H1 (cell line): ENCODE results near the gene CMSS1. TPM values are rescaled to one million over a fixed set of nuclear protein-coding genes. Genes with fewer than 3 reads are reported as not detected.

Experiments used
- CTCF ChIA-PET: fragments of 300-600 bp; sonication (Branson Sonifier 250); formaldehyde crosslinking; loops from one replicate; lab custom pipeline; 2021; ENCODE audit not compliant: partially characterized antibody; lab: Charles Lee
- POLR2A ChIA-PET: fragments of 300-600 bp; sonication (Branson Sonifier 250); formaldehyde crosslinking; loops from one replicate; lab custom pipeline; 2021; ENCODE audit warnings: inconsistent platforms; ENCODE audit not compliant: partially characterized antibody; lab: Charles Lee
- DNase-seq, 2 experiments: peaks; one replicate each; pipeline versions ENCODE4 v3.0.0 to v3.0.0-alpha.2; 2010 to 2022; ENCODE audit warnings: low spot score in 2 of 2, low read depth in 1 of 2, mixed read lengths in 1 of 2
- FAIRE-seq: peaks from 2 replicates; lab custom pipeline; 2011; peaks lifted over from hg19 to GRCh38; lab: Jason Lieb, UNC
- H2AFZ ChIP-seq: 2 replicates; pipeline ENCODE4 v1.8.1; 2012; ENCODE audit warnings: low read length, inconsistent platforms
- H2AK5ac ChIP-seq: 2 replicates; pipeline ENCODE4 v1.6.1; 2013; ENCODE audit warnings: low read depth, low read length
- H2BK120ac ChIP-seq: replicated peaks from 2 replicates; pipeline ENCODE3; 2013; ENCODE audit warnings: low read depth, low read length, inconsistent platforms
- H2BK12ac ChIP-seq: 2 replicates; pipeline ENCODE4 v1.6.1; 2013; ENCODE audit warnings: low read depth, low read length
- H2BK15ac ChIP-seq: 2 replicates; pipeline ENCODE4 v1.6.1; 2013; ENCODE audit warnings: low read length
- H2BK20ac ChIP-seq: 2 replicates; pipeline ENCODE4 v1.6.1; 2013; ENCODE audit warnings: low read length
- H2BK5ac ChIP-seq: 2 replicates; pipeline ENCODE4 v1.6.1; 2013; ENCODE audit warnings: low read depth, low read length
- H3K14ac ChIP-seq: 2 replicates; pipeline ENCODE4 v1.6.1; 2013; ENCODE audit warnings: inconsistent platforms; ENCODE audit not compliant: insufficient read length
- H3K18ac ChIP-seq: 2 replicates; pipeline ENCODE4 v1.6.1; 2013; ENCODE audit warnings: low read length; ENCODE audit errors: extremely low read depth
- H3K23ac ChIP-seq: 2 replicates; pipeline ENCODE4 v1.6.1; 2013; ENCODE audit warnings: inconsistent platforms; ENCODE audit not compliant: insufficient read length
- H3K23me2 ChIP-seq: 2 replicates; pipeline ENCODE4 v1.6.1; 2013; ENCODE audit warnings: low read depth, low read length
- H3K27ac ChIP-seq: 2 replicates; pipeline ENCODE4 v1.6.1; 2011; ENCODE audit warnings: low read depth, low read length, inconsistent platforms
- H3K27me3 ChIP-seq, 4 experiments: replicated peaks in 1 of 4; 1 replicate in 1 of 4; 2 replicates in 3 of 4; pipeline versions ENCODE4 v1.6.1 to v1.8.1; 2011 to 2013; ENCODE audit warnings: low read length in 3 of 4, mild to moderate bottlenecking in 3 of 4, inconsistent platforms in 2 of 4, mixed read lengths in 2 of 4, moderate library complexity in 1 of 4; ENCODE audit not compliant: control insufficient read depth in 3 of 4, insufficient read depth in 3 of 4; ENCODE audit errors: extremely low read depth in 1 of 4
- H3K36me3 ChIP-seq, 4 experiments: 2 replicates each; pipeline versions ENCODE4 v1.6.1 to v1.8.1; 2011 to 2013; ENCODE audit warnings: mild to moderate bottlenecking in 4 of 4, low read length in 3 of 4, moderate library complexity in 2 of 4, control low read depth in 1 of 4, inconsistent platforms in 1 of 4; ENCODE audit not compliant: insufficient read depth in 4 of 4, control insufficient read depth in 2 of 4
- H3K4ac ChIP-seq: replicated peaks from 2 replicates; pipeline ENCODE3; 2013; ENCODE audit warnings: low read length, low read depth, mixed read lengths, inconsistent platforms; ENCODE audit not compliant: insufficient read length
- H3K4me1 ChIP-seq, 4 experiments: replicated peaks in 1 of 4; 1 replicate in 1 of 4; 2 replicates in 3 of 4; pipeline versions ENCODE4 v1.6.1 to v1.8.1; 2011 to 2013; ENCODE audit warnings: low read length in 3 of 4, inconsistent platforms in 2 of 4, mixed read lengths in 1 of 4; ENCODE audit not compliant: insufficient read depth in 4 of 4, control insufficient read depth in 3 of 4
- H3K4me2 ChIP-seq, 2 experiments: 2 replicates each; pipeline versions ENCODE4 v1.6.1 to v1.8.1; 2011 to 2013; ENCODE audit warnings: low read depth in 2 of 2, low read length in 2 of 2, control low read depth in 1 of 2, inconsistent platforms in 1 of 2, mild to moderate bottlenecking in 1 of 2; ENCODE audit not compliant: insufficient read depth in 1 of 2
- H3K4me3 ChIP-seq, 4 experiments: fragments of 200-600, 300-600 bp in 1 of 4; sonication (generic), shearing (Covaris generic), sonication (Bioruptor Twin) in 1 of 4; 2 replicates each; pipeline versions ENCODE4 v1.5.1 to v1.8.1; 2011 to 2016; ENCODE audit warnings: low read length in 4 of 4, low read depth in 3 of 4, control low read depth in 2 of 4, inconsistent platforms in 2 of 4, mild to moderate bottlenecking in 2 of 4, mixed read lengths in 1 of 4, moderate library complexity in 1 of 4; ENCODE audit not compliant: insufficient read depth in 2 of 4; ENCODE audit errors: extremely low read depth in 1 of 4
- H3K56ac ChIP-seq: replicated peaks from 2 replicates; pipeline ENCODE3; 2013; ENCODE audit warnings: low read depth, mild to moderate bottlenecking, mixed read lengths, low read length, inconsistent platforms; ENCODE audit not compliant: insufficient read length
- H3K79me1 ChIP-seq: 2 replicates; pipeline ENCODE4 v1.6.1; 2013; ENCODE audit warnings: low read depth, low read length, control low read depth
- H3K79me2 ChIP-seq, 2 experiments: 2 replicates each; pipeline versions ENCODE4 v1.6.1 to v1.8.1; 2012 to 2013; ENCODE audit warnings: low read length in 2 of 2, mild to moderate bottlenecking in 2 of 2, inconsistent platforms in 1 of 2; ENCODE audit not compliant: insufficient read depth in 2 of 2, control insufficient read depth in 1 of 2
- H3K9ac ChIP-seq, 4 experiments: replicated peaks in 1 of 4; 1 replicate in 1 of 4; 2 replicates in 3 of 4; pipeline versions ENCODE4 v1.6.1 to v1.8.1; 2011 to 2013; ENCODE audit warnings: low read depth in 3 of 4, low read length in 3 of 4, control low read depth in 2 of 4, mild to moderate bottlenecking in 2 of 4, moderate library complexity in 2 of 4, inconsistent platforms in 1 of 4; ENCODE audit errors: extremely low read depth in 1 of 4
- H3K9me3 ChIP-seq, 2 experiments: 2 replicates each; pipeline versions ENCODE4 v1.6.1 to v1.8.1; 2012 to 2013; ENCODE audit warnings: mild to moderate bottlenecking in 2 of 2, moderate library complexity in 2 of 2, control low read depth in 1 of 2, inconsistent platforms in 1 of 2, low read depth in 1 of 2, low read length in 1 of 2, mixed read lengths in 1 of 2; ENCODE audit not compliant: insufficient read depth in 2 of 2
- H4K20me1 ChIP-seq, 2 experiments: replicated peaks in 1 of 2; 2 replicates each; pipeline versions ENCODE3 to v1.8.1; 2011 to 2013; ENCODE audit warnings: inconsistent platforms in 2 of 2, low read length in 2 of 2, mild to moderate bottlenecking in 1 of 2; ENCODE audit not compliant: insufficient read depth in 2 of 2, control insufficient read depth in 1 of 2
- H4K5ac ChIP-seq: 2 replicates; pipeline ENCODE4 v1.6.1; 2013; ENCODE audit warnings: low read length, low read depth, mixed read lengths, inconsistent platforms; ENCODE audit not compliant: insufficient read length
- H4K8ac ChIP-seq: 2 replicates; pipeline ENCODE4 v1.8.0; 2013; ENCODE audit warnings: mild to moderate bottlenecking, moderate library complexity, low read length, inconsistent platforms; ENCODE audit not compliant: insufficient read depth; ENCODE audit errors: extremely low read depth
- H4K91ac ChIP-seq: replicated peaks from 2 replicates; pipeline ENCODE3; 2013; ENCODE audit warnings: low read length, mixed read lengths, inconsistent platforms; ENCODE audit not compliant: insufficient read length
- BRCA1 ChIP-seq: IDR thresholded peaks from 2 replicates; pipeline ENCODE4 v1.6.1; 2012; ENCODE audit warnings: low read depth, low read length, improper control_type of control experiment
- CBX8 ChIP-seq: fragments of 300-800, 300-1000 bp; sonication (generic); IDR thresholded peaks from 2 replicates; pipeline ENCODE4 v1.7.1; 2016; ENCODE audit warnings: low read depth, low read length, borderline replicate concordance
- HDAC2 ChIP-seq, 2 experiments: fragments of 300-600 bp in 1 of 2; sonication (generic) in 1 of 2; IDR thresholded peaks; 2 replicates each; pipeline ENCODE4 v1.6.1; 2011 to 2012; ENCODE audit warnings: low read depth in 2 of 2, low read length in 2 of 2, mild to moderate bottlenecking in 2 of 2, moderate library complexity in 2 of 2, borderline replicate concordance in 1 of 2, inconsistent platforms in 1 of 2
- KDM1A ChIP-seq: fragments of 200-600, 300-600 bp; sonication (generic); IDR thresholded peaks from 2 replicates; pipeline ENCODE4 v1.7.1; 2016; ENCODE audit warnings: mild to moderate bottlenecking, low read length, borderline replicate concordance
- NANOG ChIP-seq: IDR thresholded peaks from 2 replicates; pipeline ENCODE4 v1.6.1; 2011; ENCODE audit warnings: low read length, low read depth, mild to moderate bottlenecking, inconsistent platforms; ENCODE audit not compliant: insufficient read depth, poor library complexity, severe bottlenecking
- PHF8 ChIP-seq: fragments of 200-600 bp; sonication (generic); conservative IDR thresholded peaks from 2 replicates; pipeline ENCODE4 v1.7.1; 2012; ENCODE audit warnings: low read depth, mild to moderate bottlenecking, inconsistent platforms, low read length, moderate library complexity
- RAD21 ChIP-seq, 2 experiments: IDR thresholded peaks in 1 of 2; conservative IDR thresholded peaks in 1 of 2; 2 replicates each; pipeline ENCODE4 v1.6.1; 2011; ENCODE audit warnings: low read depth in 2 of 2, low read length in 2 of 2, improper control_type of control experiment in 1 of 2, inconsistent platforms in 1 of 2, mild to moderate bottlenecking in 1 of 2, moderate library complexity in 1 of 2
- RFX5 ChIP-seq: IDR thresholded peaks from 2 replicates; pipeline ENCODE4 v1.6.1; 2011; ENCODE audit warnings: low read depth, low read length, improper control_type of control experiment, borderline replicate concordance
- SIN3A ChIP-seq, 2 experiments: IDR thresholded peaks in 1 of 2; conservative IDR thresholded peaks in 1 of 2; 2 replicates each; pipeline ENCODE4 v1.6.1; 2011 to 2012; ENCODE audit warnings: low read length in 2 of 2, improper control_type of control experiment in 1 of 2, low read depth in 1 of 2, mild to moderate bottlenecking in 1 of 2
- SP2 ChIP-seq: IDR thresholded peaks from 2 replicates; pipeline ENCODE4 v1.6.1; 2012; ENCODE audit warnings: mild to moderate bottlenecking, low read length, inconsistent platforms
- TEAD4 ChIP-seq: IDR thresholded peaks from 2 replicates; pipeline ENCODE4 v1.6.1; 2012; ENCODE audit warnings: low read depth, low read length, inconsistent platforms, mixed read lengths
- WGBS, 2 experiments: shearing (Covaris generic) in 1 of 2; methylation state at CpG; one replicate each; pipeline versions ENCODE4 v1.1.6 to v1.1.7; 2013 to 2015; ENCODE audit warnings: low lambda C conversion rate in 2 of 2, mixed read lengths in 2 of 2, inconsistent platforms in 1 of 2, low coverage in 1 of 2, missing lambda C conversion rate in 1 of 2; ENCODE audit not compliant: insufficient replicate concordance in 2 of 2, insufficient coverage in 1 of 2, insufficient read length in 1 of 2; ENCODE audit errors: extremely low coverage in 1 of 2, missing lambda C conversion rate in 1 of 2; 5-methylcytosine and 5-hydroxymethylcytosine counted together
- polyA plus RNA-seq, 7 experiments: library from polyadenylated mRNA; depleted of rRNA in 3 of 7; stranded (reverse) in 5 of 7; unstranded in 2 of 7; fragments of >200 nt in 5 of 7; fragments of 200-250 nt in 2 of 7; gene quantifications; 1 replicate in 5 of 7; 2 replicates in 1 of 7; 4 replicates in 1 of 7; pipeline versions ENCODE4 v1.2.1 to v1.2.3, GENCODE V29; 2011 to 2013; ENCODE audit warnings: missing spikeins in 2 of 7, mixed read lengths in 2 of 7
- total RNA-seq: library from RNA; stranded (reverse); fragmentation: NEBNext Ultra II Directional; extraction: Animal tissue kit (Norgen Biotek cat#: 25700); gene quantifications from 2 replicates; pipeline ENCODE4 v1.2.1, GENCODE V29; 2021

Gene CMSS1
- total and polyA plus RNA-seq, 2 of the 8 experiments (the other 6 are each of a cell fraction or from before 2014, with no cell fraction given): 15.2 to 75.1 TPM

DNA sequence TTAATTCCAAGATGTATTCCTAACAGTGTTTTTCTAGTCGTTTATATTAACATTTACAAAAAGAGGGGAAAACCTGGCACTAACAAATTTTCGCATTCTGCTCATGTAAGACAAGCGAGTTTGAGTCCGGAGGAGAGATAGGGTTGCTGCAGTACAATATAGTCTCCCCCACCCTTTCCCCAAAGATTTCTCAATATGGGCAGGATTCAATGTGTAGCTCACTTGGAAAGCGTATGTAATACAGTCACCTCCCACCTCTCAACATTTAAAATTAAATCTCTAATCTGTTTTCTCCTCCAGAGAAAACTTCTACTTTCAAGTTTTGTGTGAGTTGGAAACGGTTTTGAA is 57.9 kb downstream of the CMSS1 start:
- Histone ChIP-seq H2AFZ (no peak overlapping the region), H3K9me3 (no peaks in the 10 kb centered on the region), H3K79me1 (no peaks in the 10 kb centered on the region; the same call in 1 of the 2 replicates), H3K56ac (no peak overlapping the region), H3K9ac (no peak overlapping the region; a peak in 2 of 7 replicates), H3K27ac (no peak overlapping the region), H3K23ac (no peak overlapping the region), H4K5ac (no peak overlapping the region), H2BK20ac (no peak overlapping the region), H2BK5ac (no peak overlapping the region), H3K23me2 (peaks cover 4% of the 10 kb centered on the region), H3K4me2 (peak overlapping the region; percentile 65 to 68), H3K27me3 (peaks cover 18 to 70% (median 43%) of the 10 kb centered on the region in 4 experiments), H2AK5ac (no peak overlapping the region), H3K4me3 (peak overlapping the region; percentile 24 to 60 (median 38); a peak in 7 of 8 replicates), H2BK12ac (no peak overlapping the region), H4K20me1 (peaks cover 15 to 16% of the 10 kb centered on the region in 2 experiments), H3K79me2 (no peaks in the 10 kb centered on the region), H3K4ac (no peak overlapping the region), H3K4me1 (peaks cover 0 to 2% (median under 1%) of the 10 kb centered on the region in 4 experiments; a peak in 4 of 7 replicates), H2BK15ac (no peak overlapping the region), H4K91ac (no peak overlapping the region), H3K18ac (no peak overlapping the region), H3K14ac (no peak overlapping the region), H3K36me3 (no peaks in the 10 kb centered on the region), H2BK120ac (no peak overlapping the region), H4K8ac (no peak overlapping the region)
- FAIRE-seq (no peak), DNase-seq (no peak)
- ChIA-PET CTCF (interaction anchor here (0.7 to 1.3 kb wide), 7 partner anchors 11 to 33 kb away, joined by 3 to 4 read pairs (median 3); no protein-coding TSS in a partner anchor), POLR2A (interaction anchor here (0.6 to 1.4 kb wide), 3 partner anchors 11 to 16 kb away, joined by 3 to 7 read pairs (median 3); no protein-coding TSS in a partner anchor)
- 9% methylated on average over 6 of the region's 6 CpGs; no CpG with 5 or more reads in 1 of the 2 experiments for WGBS, 2 experiments
- TF ChIP-seq KDM1A (no peak), TEAD4 (no peak), RFX5 (no peak), SIN3A (conservative IDR thresholded peaks at IDR 0.05 in 1 of 2, IDR thresholded peaks at IDR 0.05 in 1 of 2; ENCODE audit: low read depth in 1 of 2, low read length in 2 of 2) (no peak), SP2 (no peak), NANOG (no peak), PHF8 (no peak), CBX8 (no peak), BRCA1 (no peak), HDAC2 (IDR thresholded peaks at IDR 0.05; ENCODE audit: borderline replicate concordance in 1 of 2, low read depth in 2 of 2, low read length in 2 of 2) (no peak), RAD21 (IDR thresholded peaks at IDR 0.05 in 1 of 2, conservative IDR thresholded peaks at IDR 0.05 in 1 of 2; ENCODE audit: low read depth in 2 of 2, low read length in 2 of 2) (no peak)
